ENCODE measurements around the gene PTPN1. TPM values are rescaled to one million over a fixed set of nuclear protein-coding genes. Genes with fewer than 3 reads are reported as not detected.
"Not testable (repeated sequence)": the region's sequence is repeated elsewhere in the genome, so short reads cannot be mapped to it uniquely, and the experiment has no call there.

PTPN1 gene
- total RNA-seq, 1 donor from 2014 or later, result 25.7 TPM

DNA sequence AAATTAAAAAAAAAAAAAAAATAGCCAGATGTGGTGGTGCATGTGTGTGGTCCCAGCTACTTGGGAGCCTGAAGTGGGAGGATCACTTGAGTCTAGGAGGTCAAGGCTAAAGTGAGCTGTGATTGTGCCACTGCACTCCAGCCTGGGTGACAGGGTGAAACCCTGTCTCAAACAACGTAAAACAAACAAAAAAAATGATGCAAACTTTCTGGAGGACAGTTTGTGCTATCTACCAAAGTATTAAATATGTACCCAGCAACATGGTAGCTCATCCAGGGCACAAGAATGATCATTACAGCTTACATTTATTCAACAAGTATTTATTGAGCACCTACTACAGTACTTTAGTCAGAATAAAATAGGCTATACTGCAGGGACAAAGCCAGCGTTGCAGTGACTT, 40.4 kb upstream of the PTPN1 start:
- Histone ChIP-seq H3K36me3 (no peaks in the 10 kb centered on the region), H3K4me3 (no peak overlapping the region), H3K27ac (replicated peaks) (no peak overlapping the region), H3K4me1 (peaks cover 13% of the 10 kb centered on the region), H3K9me3 (replicated peaks) (no peaks in the 10 kb centered on the region), H3K27me3 (ENCODE audit: low read depth) (no peaks in the 10 kb centered on the region)
- DNase-seq, result no peak
- no peak for TF ChIP-seq CTCF (IDR thresholded peaks at IDR 0.05; ENCODE audit: borderline replicate concordance)
- intact Hi-C loops (cut with micrococcal nuclease), result loop anchor here (2.0 to 10.0 kb wide), 2 partner anchors 105 to 283 kb away; no protein-coding TSS in a partner anchor

DNA sequence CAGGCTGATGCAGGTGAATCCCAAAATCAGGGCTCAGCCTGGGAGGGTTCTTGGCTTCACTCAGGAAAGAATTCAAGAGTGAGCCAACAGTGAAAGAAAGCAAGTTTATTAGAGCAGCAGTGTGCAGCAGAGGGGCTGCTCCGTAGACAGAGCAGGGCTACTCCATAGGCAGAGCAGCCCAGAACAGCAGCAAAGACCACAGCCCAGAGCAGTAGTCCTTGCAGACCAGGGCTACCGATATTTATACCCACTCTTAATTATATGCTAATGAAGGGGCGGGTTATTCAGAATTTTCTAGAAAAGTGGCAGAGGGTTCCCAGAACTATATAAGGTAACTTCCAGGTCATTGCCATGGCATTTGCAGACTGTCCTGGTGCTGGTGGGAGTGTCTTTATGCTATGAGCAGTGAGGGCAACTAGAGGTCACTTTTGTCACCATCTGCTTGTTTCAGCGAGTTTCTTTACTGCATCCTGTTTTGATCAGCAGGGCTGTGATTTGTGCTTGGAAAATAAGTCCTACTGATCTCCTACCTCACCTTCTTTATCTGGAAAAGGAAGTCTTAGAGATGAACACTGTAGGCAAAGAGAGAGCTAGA, 39.8 kb upstream of the PTPN1 start:
- no peak overlapping the region for H3K4me3 ChIP-seq
- intact Hi-C loops (cut with micrococcal nuclease), result loop anchor here (10.0 kb wide), 1 partner anchor 104 kb away; no protein-coding TSS in a partner anchor
- peaks cover 18% of the 10 kb centered on the region for H3K4me1 ChIP-seq
- H3K36me3 ChIP-seq, result no peaks in the 10 kb centered on the region
- no peak for TF ChIP-seq CTCF (IDR thresholded peaks at IDR 0.05; ENCODE audit: borderline replicate concordance)
- no peaks in the 10 kb centered on the region for H3K27me3 ChIP-seq (ENCODE audit: low read depth)
- no peaks in the 10 kb centered on the region for H3K9me3 ChIP-seq (replicated peaks)
- no peak overlapping the region for H3K27ac ChIP-seq (replicated peaks)
- DNase-seq, result no peak

DNA sequence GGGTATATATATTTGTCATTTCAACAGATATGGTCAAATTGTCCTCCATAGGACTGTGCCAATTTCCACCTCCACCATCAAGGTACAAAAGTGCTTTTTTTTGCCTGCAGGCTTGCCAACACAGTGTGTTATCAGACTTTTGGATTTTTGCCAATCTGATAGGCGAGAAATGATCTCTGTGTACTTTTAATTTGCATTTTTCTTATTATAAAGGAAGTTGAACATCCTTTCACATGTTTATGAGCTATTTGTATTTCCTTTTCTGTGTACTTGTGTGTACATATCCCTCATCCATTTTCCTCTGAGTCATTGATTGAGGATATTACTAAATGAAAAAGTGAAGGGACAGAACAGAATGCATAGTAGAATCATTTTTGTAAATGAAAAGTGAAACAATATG, 39.0 kb upstream of the PTPN1 start:
- Histone ChIP-seq H3K27ac (replicated peaks) (no peak overlapping the region), H3K27me3 (ENCODE audit: low read depth) (no peaks in the 10 kb centered on the region), H3K4me1 (peaks cover 23% of the 10 kb centered on the region), H3K36me3 (no peaks in the 10 kb centered on the region), H3K9me3 (replicated peaks) (no peaks in the 10 kb centered on the region), H3K4me3 (no peak overlapping the region)
- no peak for DNase-seq
- intact Hi-C loops (cut with micrococcal nuclease), result loop anchor here (10.0 kb wide), 1 partner anchor 104 kb away; no protein-coding TSS in a partner anchor
- no peak for TF ChIP-seq CTCF (IDR thresholded peaks at IDR 0.05; ENCODE audit: borderline replicate concordance)

DNA sequence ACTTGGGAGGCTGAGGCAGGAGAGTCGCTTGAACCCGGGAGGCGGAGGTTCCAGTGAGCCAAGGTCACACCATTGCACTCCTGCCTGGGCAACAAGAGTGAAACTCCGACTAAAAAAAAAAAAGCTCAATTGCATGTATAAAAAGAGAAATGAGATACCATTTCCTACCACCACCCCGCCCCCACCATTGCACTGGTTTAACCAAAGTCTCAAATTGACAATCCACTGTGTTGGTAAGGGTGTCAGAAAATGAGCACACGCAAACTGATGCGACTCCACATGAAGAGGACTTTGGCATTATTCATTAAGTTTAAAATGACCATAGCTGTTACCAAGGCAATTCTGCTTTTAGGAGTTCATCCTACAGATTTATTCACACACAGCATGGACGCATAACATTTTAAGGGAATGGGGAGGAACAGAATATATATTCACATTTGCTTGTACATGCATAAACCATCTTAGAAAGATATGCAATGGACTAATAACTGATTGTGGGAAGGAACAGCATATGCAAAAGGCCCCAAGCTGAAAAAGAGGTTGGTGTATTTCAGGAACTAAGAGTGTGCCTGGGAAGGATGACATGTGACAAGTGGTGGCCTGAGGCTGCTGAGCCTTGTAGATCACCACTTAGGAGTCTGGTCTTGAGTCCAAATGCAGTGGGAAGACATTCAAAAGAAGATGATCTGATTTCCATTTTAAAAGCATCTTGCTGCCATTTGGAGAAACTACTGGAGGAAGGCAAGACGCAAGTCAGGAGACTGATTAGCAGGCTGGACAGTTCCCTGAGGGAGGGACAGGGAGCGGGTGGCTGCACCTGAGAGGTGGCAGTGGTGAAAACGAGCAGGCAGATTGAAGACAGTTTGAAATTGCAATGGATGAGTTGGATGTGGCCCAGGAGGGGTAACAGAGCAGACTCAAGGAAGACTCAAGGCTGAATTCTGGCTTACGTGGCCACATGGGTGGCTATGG, 37.2 kb upstream of the PTPN1 start:
- Histone ChIP-seq H3K27ac (replicated peaks) (peak overlapping the region; percentile 0), H3K27me3 (ENCODE audit: low read depth) (no peaks in the 10 kb centered on the region), H3K36me3 (no peaks in the 10 kb centered on the region), H3K4me3 (no peak overlapping the region), H3K9me3 (replicated peaks) (no peaks in the 10 kb centered on the region), H3K4me1 (peaks cover 23% of the 10 kb centered on the region)
- no peak for TF ChIP-seq CTCF (IDR thresholded peaks at IDR 0.05; ENCODE audit: borderline replicate concordance)
- no peak for DNase-seq
- intact Hi-C loops (cut with micrococcal nuclease), result loop anchor here (10.0 kb wide), 1 partner anchor 102 kb away; no protein-coding TSS in a partner anchor

DNA sequence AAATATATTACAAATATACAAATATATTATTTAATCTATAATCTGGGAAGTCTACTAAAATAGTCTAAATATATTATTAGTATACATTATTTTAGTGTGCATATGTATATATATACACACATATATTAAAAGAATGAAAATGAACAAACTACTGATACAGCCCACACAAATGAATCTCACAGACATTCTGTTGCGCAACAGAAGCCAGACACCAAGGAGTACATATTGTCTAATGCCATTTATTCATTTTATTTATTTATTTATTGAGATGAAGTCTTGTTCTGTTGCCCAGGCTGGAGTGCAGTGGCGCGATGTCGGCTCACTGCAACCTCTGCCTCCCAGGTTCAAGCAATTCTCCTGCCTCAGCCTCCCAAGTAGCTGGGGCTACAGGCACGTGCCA, 35.8 kb upstream of the PTPN1 start:
- peaks cover 23% of the 10 kb centered on the region for H3K4me1 ChIP-seq
- not testable (repeated sequence) for DNase-seq; H3K4me3 ChIP-seq; H3K9me3 ChIP-seq (replicated peaks); H3K36me3 ChIP-seq; H3K27me3 ChIP-seq (ENCODE audit: low read depth)
- intact Hi-C loops (cut with micrococcal nuclease), result loop anchor here (10.0 kb wide), 1 partner anchor 100 kb away; no protein-coding TSS in a partner anchor
- H3K27ac ChIP-seq (replicated peaks), result peak overlapping the region; percentile 55

All from left ventricle myocardium inferior (tissue), 1 donor.